HuH-7.5 (cell line): ENCODE measurements around the gene KCNJ16.
"Not testable (repeated sequence)": the region's sequence is repeated elsewhere in the genome, so short reads cannot be mapped to it uniquely, and the experiment has no call there.

ENCODE experiments used
- DNase-seq: peaks from one replicate; pipeline ENCODE4 v3.0.0; 2011; ENCODE audit warnings: low spot score

The KCNJ16 gene

GRCh38 chr17:70074956-70075355 is at the start of gene KCNJ16:
TSS of gene KCNJ16 (plus strand) at chr17:70075225. CDS start at chr17:70132088, 56,863 bp downstream.
- no peak for DNase-seq

GRCh38 chr17:70028397-70028796 is 46.6 kb upstream of the KCNJ16 start:
- DNase-seq: no peak

GRCh38 chr17:70028978-70029767 is 45.9 kb upstream of the KCNJ16 start:
- no peak for DNase-seq

- DNase-seq: no peak
Measured at GRCh38 chr17:70030371-70030770, 44.7 kb upstream of the KCNJ16 start.

DNA sequence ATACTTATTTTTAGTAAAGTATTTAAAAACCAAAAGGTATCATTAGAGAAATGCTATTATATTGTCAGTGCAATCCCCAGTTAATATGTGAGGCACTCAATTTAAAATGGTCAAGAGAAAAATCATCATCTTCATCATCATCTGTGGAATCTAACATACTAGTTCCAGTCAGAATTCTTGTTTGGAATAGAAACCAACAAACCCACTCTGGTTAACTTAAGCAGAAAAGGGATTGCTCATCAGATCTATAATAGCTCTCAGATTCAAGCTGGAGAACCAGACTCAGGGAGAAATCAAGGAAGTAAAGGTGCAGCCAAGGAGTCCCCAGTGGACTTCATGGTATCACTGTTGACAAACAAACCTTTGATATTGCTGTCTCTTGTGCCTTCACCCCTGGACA is 43.7 kb upstream of the KCNJ16 start:
- DNase-seq: no peak

GRCh38 chr17:70033165-70033564 is 41.9 kb upstream of the KCNJ16 start:
- DNase-seq: no peak

DNA sequence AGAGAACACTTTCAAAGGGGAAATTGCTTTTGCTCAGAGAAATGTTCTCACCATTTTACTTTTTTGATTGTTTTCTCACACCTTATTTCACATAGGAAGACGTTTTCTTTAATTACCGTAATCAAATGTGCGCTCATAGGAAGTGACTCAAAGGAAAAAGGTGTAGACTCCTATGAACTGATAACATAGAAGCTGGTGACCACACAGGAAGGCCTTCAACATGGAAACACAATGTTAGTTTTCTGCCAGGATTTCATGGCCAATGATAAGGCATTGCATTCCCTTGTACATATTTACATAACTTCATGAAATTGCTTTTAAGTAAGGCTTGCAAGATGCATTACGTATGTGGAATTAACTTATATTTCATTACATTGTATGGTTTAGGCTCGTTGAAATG is 40.9 kb upstream of the KCNJ16 start:
- DNase-seq: no peak

DNA sequence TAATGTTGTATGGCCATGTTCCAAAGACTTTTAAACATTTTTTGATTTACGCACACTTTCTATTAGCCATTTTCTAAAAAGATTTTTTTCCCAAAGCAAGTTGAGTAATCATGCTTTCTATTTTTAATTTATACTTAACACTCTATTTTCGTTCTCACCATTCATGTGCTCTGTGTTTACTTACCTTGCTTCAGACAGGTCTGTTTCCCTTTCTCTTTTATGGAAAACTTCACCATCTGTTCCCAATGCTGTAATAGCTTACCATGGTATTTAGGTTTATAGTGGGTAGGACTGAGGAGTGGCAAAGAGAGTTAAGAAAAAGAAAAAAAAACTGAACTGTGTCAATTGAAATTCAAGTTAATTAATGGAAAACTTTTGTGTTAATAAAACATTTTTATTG is 37.5 kb upstream of the KCNJ16 start:
- DNase-seq: no peak

GRCh38 chr17:70040336-70040735 is 34.7 kb upstream of the KCNJ16 start:
- DNase-seq: no peak

GRCh38 chr17:70041061-70041460 is 34.0 kb upstream of the KCNJ16 start:
- no peak for DNase-seq

GRCh38 chr17:70041540-70041939 is 33.5 kb upstream of the KCNJ16 start:
- DNase-seq: no peak

DNA sequence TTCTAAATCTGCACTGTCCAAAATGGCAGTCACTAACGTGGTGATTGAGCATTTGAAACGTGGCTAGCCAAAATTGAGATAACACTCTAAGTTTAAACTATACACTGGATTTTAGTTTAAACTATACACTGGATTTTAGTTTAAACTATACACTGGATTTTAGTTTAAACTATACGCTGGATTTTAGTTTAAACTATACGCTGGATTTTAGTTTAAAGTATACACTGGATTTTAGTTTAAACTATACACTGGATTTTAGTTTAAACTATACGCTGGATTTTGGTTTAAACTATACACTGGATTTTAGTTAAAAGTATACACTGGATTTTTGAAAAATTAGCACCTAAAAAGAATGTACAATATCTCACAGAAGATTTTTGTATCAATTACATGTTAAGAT is 29.2 kb upstream of the KCNJ16 start:
- DNase-seq: not testable (repeated sequence)

DNA sequence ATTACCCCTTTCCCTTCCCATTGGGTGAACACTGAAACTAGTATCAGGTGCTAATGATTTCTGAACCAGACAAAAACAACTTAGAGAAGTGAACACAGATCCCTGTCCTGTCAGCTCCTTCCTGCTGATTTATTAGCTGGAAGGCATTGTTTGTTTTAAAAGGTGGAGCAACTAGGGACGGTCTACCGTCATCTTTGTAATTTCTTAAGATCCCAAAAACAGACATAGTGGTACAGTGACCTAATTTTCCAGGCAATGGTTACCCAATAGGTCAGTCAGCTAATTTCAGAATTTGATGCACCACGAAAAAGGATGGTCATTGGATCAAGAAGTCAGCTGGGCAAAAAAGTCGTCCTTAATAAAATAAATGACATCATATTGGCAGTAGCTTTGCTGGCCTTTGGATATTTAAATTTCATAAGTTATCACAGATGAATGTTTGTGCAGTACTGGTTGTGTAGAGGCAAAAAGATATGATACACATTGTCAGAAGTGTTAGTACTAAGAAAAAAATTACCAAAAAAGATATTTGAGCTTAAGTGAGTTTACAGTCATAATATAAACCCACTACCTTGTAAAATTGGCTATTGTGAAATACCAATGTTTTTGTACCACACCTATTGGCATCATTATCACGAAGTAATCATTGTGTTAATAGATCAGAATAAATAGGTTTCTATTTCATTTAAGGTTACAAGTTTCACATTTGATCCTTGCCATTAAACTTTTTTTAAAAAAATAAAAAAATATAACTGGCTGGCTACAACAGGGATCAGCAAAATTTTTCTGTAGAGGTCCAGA is 27.2 kb upstream of the KCNJ16 start:
- no peak for DNase-seq

DNA sequence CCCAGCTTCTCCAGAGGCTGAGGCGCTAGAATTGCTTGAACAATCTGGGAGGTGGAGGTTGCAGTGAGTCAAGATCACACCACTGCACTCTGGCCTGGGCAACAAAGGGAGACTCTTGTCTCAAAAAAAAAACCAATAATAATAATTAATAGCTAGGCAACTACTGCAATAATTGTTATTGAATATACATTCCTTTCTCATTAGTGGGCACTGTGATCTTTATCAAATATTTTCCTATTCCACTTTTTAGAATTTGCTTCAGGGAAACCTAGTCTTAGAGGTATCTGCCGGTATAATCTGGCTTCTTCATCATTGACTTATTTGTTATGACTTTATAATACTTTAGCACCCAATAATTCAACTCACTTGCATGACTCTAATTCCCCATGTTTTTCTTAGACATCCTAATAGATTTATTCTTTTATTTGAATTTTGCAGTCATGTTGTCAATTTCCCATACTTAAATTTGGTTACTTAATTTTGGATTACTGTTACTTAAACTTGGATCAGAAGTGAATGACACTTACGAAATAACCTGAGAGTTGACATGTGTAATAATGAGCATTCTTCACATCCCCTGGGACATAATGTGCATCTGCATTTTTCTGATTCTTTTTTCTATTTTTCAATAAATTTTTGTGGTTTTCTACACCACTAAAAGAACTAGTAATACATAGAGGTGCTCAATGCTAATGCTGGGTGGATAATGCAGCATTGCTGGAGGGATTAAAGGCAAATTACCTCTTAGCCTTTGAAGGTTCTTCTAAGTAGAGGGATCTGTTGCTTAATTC is 25.0 kb upstream of the KCNJ16 start:
- DNase-seq: no peak

- no peak for DNase-seq
Measured at GRCh38 chr17:70050931-70051330, 24.1 kb upstream of the KCNJ16 start.

GRCh38 chr17:70053241-70054234 is 21.5 kb upstream of the KCNJ16 start:
- no peak for DNase-seq

- DNase-seq: no peak
Measured at GRCh38 chr17:70055000-70055399, 20.0 kb upstream of the KCNJ16 start.

GRCh38 chr17:70059071-70059470 is 16.0 kb upstream of the KCNJ16 start:
- no peak for DNase-seq

- no peak for DNase-seq
Measured at GRCh38 chr17:70059649-70060048, 15.4 kb upstream of the KCNJ16 start.

GRCh38 chr17:70060415-70060814 is 14.6 kb upstream of the KCNJ16 start:
- DNase-seq: no peak

- DNase-seq: no peak
Measured at GRCh38 chr17:70067134-70067533, 7.9 kb upstream of the KCNJ16 start.
